NK-92 (cell line): Measurements from ENCODE around the gene KCNK5.

Experiments
- DNase-seq: peaks from one replicate; lab custom pipeline; 2025; ENCODE audit not compliant: unreplicated experiment; lab: John Stamatoyannopoulos, UW

Gene KCNK5

GRCh38 chr6:39217177-39217864 is 12.0 kb downstream of the KCNK5 start:
- no peak for DNase-seq

GRCh38 chr6:39215640-39216158 is 13.6 kb downstream of the KCNK5 start:
- no peak for DNase-seq

- DNase-seq = no peak
Observed at GRCh38 chr6:39214846-39215639, 14.2 kb downstream of the KCNK5 start.

GRCh38 chr6:39214120-39214813 is 15.0 kb downstream of the KCNK5 start:
- DNase-seq = no peak

- no peak for DNase-seq
Observed at GRCh38 chr6:39213195-39213920, 15.9 kb downstream of the KCNK5 start.

GRCh38 chr6:39211183-39211582 is 18.1 kb downstream of the KCNK5 start:
- DNase-seq = no peak

GRCh38 chr6:39210450-39210849 is 18.8 kb downstream of the KCNK5 start:
- no peak for DNase-seq

GRCh38 chr6:39209911-39210310 is 19.4 kb downstream of the KCNK5 start:
- no peak for DNase-seq

- no peak for DNase-seq
Observed at GRCh38 chr6:39209360-39209811, 19.9 kb downstream of the KCNK5 start.

GRCh38 chr6:39208223-39208739 is 21.0 kb downstream of the KCNK5 start:
- DNase-seq = no peak

- DNase-seq = no peak
Observed at GRCh38 chr6:39207416-39208222, 21.7 kb downstream of the KCNK5 start.

GRCh38 chr6:39206250-39206721 is 23.0 kb downstream of the KCNK5 start:
- no peak for DNase-seq

- DNase-seq = no peak
Observed at GRCh38 chr6:39204646-39205244, 24.5 kb downstream of the KCNK5 start.

- DNase-seq = no peak
Observed at GRCh38 chr6:39204160-39204495, 25.1 kb downstream of the KCNK5 start.

GRCh38 chr6:39203436-39204159 is 25.7 kb downstream of the KCNK5 start:
- no peak for DNase-seq

GRCh38 chr6:39202166-39202565 is 27.1 kb downstream of the KCNK5 start:
- no peak for DNase-seq

- no peak for DNase-seq
Observed at GRCh38 chr6:39200498-39201020, 28.7 kb downstream of the KCNK5 start.

- DNase-seq = no peak
Observed at GRCh38 chr6:39199976-39200375, 29.3 kb downstream of the KCNK5 start.
